Skeletal muscle satellite cell (primary cell): ENCODE measurements around the gene TMEM200A.

Experiments
- H3K27me3 ChIP-seq: 2 replicates; pipeline ENCODE4 v1.7.0; 2013; ENCODE audit warnings: low read length; ENCODE audit not compliant: control insufficient read depth, insufficient read depth
- H3K36me3 ChIP-seq: 2 replicates; pipeline ENCODE4 v1.7.0; 2013; ENCODE audit warnings: mild to moderate bottlenecking, control low read depth, low read length; ENCODE audit not compliant: insufficient read depth
- H3K4me1 ChIP-seq: 2 replicates; pipeline ENCODE4 v1.7.0; 2013; ENCODE audit warnings: low read length; ENCODE audit not compliant: control insufficient read depth, insufficient read depth
- H3K4me2 ChIP-seq: 2 replicates; pipeline ENCODE4 v1.7.0; 2013; ENCODE audit warnings: mild to moderate bottlenecking, low read length
- H3K4me3 ChIP-seq: 2 replicates; pipeline ENCODE4 v1.7.0; 2013; ENCODE audit warnings: low read length
- H3K9ac ChIP-seq: 2 replicates; pipeline ENCODE4 v1.7.0; 2013; ENCODE audit warnings: mild to moderate bottlenecking, low read depth, low read length, moderate library complexity
- H3K9me3 ChIP-seq: replicated peaks from 2 replicates; pipeline ENCODE4 v1.7.0; 2013; ENCODE audit warnings: mild to moderate bottlenecking, control low read depth, low read length

TMEM200A gene

DNA sequence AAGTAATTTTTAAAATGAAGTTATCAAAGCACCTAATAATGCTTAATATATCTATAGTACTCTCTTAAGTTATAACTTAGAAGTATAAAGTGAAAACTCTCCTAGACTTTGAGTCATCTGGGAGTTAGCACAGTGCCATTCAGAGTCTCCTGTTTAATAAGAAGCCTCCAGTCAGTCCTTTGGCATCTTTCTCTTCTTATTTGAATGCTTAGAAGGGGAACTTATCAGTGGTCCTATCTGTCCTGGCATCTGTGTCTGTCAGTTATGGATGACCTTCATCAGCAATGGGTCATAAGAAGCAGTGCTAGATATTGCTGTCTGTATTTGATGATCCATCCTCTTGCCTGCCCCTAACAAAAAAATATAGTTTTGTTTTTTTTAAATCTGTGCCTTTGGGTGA, 15.2 kb downstream of the TMEM200A start:
- no peaks in the 10 kb centered on the region for H3K36me3 ChIP-seq
- no peak overlapping the region for H3K4me3 ChIP-seq
- no peak overlapping the region for H3K9ac ChIP-seq
- no peaks in the 10 kb centered on the region for H3K27me3 ChIP-seq
- H3K4me2 ChIP-seq: no peak overlapping the region
- peaks cover 5% of the 10 kb centered on the region for H3K4me1 ChIP-seq
- no peaks in the 10 kb centered on the region for H3K9me3 ChIP-seq

DNA sequence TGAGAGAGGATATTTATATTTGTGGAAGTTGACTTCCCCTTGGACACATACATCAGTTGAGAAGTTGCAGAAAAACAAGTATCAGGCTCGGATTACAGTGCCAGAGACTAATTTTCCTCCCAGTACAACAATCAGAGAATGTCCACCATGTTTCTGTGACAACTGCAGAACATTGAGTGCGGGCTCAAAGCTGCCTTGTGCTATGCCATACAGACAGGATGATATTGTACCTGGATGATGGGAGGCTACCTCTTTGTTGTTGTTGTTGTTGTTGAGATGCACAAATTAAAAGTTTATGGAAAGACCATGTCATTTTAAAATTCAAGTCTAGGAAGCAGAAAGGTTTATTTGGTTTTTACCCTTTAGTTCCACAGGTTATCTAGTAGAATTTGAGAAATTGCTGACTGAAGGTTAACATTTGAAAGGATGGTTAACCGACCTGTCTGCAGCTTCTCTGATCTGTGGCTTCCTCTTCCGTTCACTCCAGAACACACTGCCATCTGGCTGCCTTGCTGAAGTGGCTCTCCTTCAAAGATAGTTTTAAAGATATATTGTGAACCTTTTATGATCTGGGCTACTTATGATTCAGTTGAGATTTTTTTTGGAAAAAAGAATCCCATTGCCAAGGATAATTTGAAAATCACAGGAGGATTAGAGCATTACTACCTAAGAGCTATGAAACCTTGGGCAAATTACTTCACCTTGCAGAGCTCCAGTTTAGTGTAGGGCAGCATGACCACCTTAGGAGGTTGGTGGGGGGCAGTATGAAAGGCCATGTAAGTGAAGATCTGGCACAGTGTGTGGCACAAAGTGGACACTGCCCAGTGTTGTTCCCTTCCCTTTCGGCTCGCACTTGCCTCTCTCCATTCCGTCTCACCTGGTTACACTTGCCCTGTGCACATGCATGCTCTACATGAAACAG, 15.9 kb downstream of the TMEM200A start:
- H3K9me3 ChIP-seq: no peaks in the 10 kb centered on the region
- no peak overlapping the region for H3K4me3 ChIP-seq
- H3K4me1 ChIP-seq: peaks cover 5% of the 10 kb centered on the region
- H3K27me3 ChIP-seq: no peaks in the 10 kb centered on the region
- H3K9ac ChIP-seq: no peak overlapping the region
- H3K36me3 ChIP-seq: no peaks in the 10 kb centered on the region
- no peak overlapping the region for H3K4me2 ChIP-seq

DNA sequence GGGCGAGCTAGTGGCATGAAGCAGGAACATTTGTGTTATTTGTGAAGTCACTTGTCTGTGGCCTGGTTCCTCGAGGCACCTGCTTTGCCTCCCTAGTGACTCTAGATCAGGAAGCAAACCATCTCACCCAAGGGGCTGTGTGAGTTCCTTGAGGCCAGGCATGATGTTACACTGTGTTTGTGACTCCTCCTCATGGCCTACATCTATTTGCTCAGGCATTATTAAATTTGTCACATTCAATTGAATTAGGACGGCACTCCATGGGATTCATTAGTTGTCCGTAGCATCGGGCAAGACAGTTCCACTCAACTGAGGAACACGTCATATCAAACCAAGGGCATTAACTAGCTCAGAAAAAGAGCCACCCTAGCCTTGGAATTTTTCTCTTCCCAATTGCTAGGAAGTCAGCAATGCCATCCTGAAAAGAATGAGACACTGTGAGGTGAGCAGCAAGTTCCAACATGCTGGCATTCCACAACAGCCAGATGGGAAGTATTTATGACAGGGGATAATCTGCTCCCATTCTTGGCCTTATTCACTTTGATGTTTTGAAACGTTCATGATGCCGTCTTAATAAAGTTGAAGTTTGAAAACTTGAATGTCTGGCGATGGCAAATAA, 17.2 kb downstream of the TMEM200A start:
- Histone ChIP-seq H3K4me3 (no peak overlapping the region), H3K36me3 (no peaks in the 10 kb centered on the region), H3K4me1 (peaks cover 5% of the 10 kb centered on the region), H3K4me2 (no peak overlapping the region), H3K9ac (no peak overlapping the region), H3K9me3 (no peaks in the 10 kb centered on the region), H3K27me3 (no peaks in the 10 kb centered on the region)

DNA sequence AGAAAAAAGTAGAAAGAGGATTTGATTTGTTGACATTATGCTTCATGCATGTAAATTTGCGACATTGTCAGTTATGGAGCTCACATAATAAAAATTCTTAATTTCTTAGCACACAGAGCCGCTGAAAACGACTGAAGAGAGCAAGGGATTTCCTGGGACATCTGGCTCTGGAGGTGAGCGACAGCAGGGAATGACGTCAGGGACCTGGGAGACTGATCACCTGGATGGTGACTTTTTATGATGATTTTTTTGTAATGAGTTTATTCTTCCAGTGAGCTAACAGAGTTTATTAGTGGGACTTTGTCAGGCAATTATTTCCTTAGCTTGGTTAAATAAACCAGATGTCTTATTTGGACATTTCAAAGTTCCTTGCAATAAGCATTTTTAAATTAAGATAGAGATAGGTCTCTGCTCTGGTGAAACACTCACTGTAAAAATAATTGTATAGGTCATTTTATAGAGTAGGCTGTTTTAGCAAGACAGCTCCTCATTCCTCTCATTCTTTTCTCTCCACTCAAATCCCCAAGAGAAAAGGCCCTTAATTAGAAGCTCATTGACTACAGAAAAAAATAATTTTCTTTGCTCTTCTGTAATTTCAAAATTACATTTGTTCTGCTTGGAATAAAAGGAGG, 19.4 kb downstream of the TMEM200A start:
- Histone ChIP-seq H3K9me3 (no peaks in the 10 kb centered on the region), H3K36me3 (no peaks in the 10 kb centered on the region), H3K9ac (no peak overlapping the region), H3K27me3 (no peaks in the 10 kb centered on the region), H3K4me1 (peaks cover 5% of the 10 kb centered on the region), H3K4me2 (no peak overlapping the region), H3K4me3 (no peak overlapping the region)

DNA sequence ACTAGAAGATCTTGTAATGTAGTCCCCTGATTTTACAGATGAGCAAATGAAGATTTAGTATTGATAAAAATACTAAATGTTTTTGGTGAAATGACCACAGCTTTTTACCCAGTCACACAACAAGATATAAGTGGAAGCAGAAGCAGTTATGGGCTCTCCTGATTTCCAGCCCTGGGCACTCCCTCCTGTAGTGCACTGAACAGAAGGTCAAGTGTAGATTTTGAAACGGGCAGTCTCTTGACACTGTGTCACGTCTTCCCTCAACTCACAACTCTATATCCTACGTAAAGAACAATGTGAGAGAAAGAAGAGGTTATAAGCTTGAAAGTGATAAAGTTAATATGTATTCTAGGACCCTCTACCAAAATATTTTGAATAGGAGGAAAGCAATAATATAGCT, 23.3 kb downstream of the TMEM200A start:
- Histone ChIP-seq H3K36me3 (no peaks in the 10 kb centered on the region), H3K4me1 (peaks cover 5% of the 10 kb centered on the region), H3K27me3 (no peaks in the 10 kb centered on the region), H3K9me3 (no peaks in the 10 kb centered on the region), H3K4me2 (no peak overlapping the region), H3K9ac (no peak overlapping the region), H3K4me3 (no peak overlapping the region)

DNA sequence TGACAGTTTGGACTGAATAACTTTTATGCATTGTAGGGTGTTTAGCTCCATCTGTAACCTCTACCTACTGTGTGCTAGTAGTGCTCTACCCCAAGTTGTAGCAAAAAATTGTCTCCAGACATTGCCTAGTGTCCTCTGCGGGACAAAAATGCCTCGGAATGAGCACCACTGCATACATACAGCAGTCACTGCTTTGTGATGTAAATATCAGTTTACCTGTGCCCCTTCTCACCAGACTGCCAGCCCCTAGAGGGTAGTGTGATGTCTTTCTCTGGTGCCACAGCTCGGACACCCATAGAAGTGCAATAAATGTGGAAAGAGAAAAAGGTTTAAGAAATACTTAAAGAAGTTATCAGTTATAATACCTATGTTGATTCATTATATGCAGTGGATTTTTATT, 25.1 kb downstream of the TMEM200A start:
- Histone ChIP-seq H3K4me2 (no peak overlapping the region), H3K9ac (no peak overlapping the region), H3K9me3 (no peaks in the 10 kb centered on the region), H3K4me1 (peaks cover 5% of the 10 kb centered on the region), H3K27me3 (no peaks in the 10 kb centered on the region), H3K4me3 (no peak overlapping the region), H3K36me3 (no peaks in the 10 kb centered on the region)

DNA sequence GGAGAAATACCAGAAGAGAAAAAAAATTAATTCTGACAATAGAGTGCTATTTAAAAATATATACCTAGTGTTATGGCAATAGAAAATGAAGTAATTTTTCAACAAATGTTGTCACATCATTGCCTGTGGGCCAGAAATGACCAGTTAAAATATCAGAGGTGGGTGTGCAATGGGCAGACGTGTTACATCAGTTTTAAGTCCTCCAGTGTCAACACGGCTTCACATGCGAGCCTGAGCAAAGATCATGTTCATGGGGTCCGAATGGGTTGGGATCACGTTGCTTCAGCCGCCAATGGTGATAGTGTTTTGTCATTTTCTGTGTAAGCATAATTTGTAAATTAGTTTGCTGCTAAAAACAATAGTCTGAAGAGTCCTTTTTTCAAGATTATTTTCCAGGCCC, 27.5 kb downstream of the TMEM200A start:
- H3K4me2 ChIP-seq: no peak overlapping the region
- H3K9ac ChIP-seq: no peak overlapping the region

DNA sequence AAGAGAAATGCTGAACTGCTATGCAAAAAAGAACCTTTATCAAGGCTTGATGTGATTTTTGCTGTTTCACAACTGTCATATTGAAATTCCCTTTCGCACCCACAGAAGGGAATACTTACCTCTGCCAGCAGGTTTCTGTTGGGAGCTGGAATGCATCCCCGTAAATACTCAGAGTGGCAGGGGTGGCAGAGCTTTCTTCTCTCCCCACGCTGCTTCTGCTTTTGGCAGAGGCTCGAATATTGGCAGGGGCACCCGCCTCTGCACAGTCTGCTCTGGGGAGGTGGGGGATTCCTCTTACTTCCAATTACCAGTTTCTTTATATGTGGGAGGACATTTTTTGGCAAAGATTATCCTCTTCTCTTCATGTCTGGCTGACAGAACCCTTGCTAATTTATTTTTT, 28.4 kb downstream of the TMEM200A start:
- Histone ChIP-seq H3K36me3 (no peaks in the 10 kb centered on the region), H3K4me1 (peaks cover 9% of the 10 kb centered on the region), H3K27me3 (no peaks in the 10 kb centered on the region), H3K9ac (no peak overlapping the region), H3K4me2 (no peak overlapping the region), H3K9me3 (no peaks in the 10 kb centered on the region), H3K4me3 (no peak overlapping the region)

More for the DNA sequence above, 27.5 kb downstream of the TMEM200A start:
- no peaks in the 10 kb centered on the region for H3K36me3 ChIP-seq
- H3K27me3 ChIP-seq: no peaks in the 10 kb centered on the region
- H3K9me3 ChIP-seq: no peaks in the 10 kb centered on the region
- H3K4me3 ChIP-seq: no peak overlapping the region
- H3K4me1 ChIP-seq: peaks cover 9% of the 10 kb centered on the region

DNA sequence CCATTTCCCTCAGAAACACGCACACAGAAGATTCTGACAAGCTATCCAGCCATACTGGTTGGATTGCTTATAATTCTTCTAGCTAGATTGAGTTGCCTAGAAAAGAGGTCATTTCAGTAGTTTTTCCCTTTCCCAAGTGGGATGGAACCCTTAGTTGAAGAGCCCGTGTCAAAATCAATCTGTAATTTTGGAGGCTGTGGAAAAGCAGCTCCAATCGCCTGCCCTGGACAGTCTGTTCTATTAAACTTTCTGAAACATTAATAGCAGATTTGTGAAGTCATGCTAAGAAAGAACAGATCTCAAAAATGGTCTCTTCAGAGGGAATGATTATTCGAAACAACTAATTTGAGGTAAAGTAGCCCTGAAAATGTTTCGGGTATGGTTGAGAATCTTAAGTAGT, 29.3 kb downstream of the TMEM200A start:
- Histone ChIP-seq H3K27me3 (no peaks in the 10 kb centered on the region), H3K9me3 (no peaks in the 10 kb centered on the region), H3K4me3 (no peak overlapping the region), H3K4me2 (no peak overlapping the region), H3K4me1 (peaks cover 9% of the 10 kb centered on the region), H3K36me3 (no peaks in the 10 kb centered on the region), H3K9ac (no peak overlapping the region)

DNA sequence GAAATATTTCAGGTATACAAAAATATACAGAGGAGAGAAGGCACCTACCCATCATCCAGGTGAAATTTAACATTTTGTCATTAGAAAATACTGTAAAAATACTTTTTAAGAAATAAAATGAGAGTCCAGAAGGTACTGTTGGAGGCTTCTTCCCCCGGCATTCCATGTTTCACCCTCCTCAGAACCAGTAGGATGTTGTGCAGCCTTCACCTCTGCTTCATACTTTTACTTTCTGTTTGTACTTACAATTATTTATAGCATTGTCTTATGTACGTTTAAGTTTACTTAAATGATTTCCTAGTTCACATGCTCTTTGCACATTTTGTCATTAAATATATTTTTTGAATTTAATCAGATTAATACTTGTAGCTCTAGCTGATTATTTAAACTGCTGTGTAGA, 30.9 kb downstream of the TMEM200A start:
- H3K9me3 ChIP-seq: no peaks in the 10 kb centered on the region
- no peak overlapping the region for H3K9ac ChIP-seq
- H3K4me3 ChIP-seq: no peak overlapping the region

DNA sequence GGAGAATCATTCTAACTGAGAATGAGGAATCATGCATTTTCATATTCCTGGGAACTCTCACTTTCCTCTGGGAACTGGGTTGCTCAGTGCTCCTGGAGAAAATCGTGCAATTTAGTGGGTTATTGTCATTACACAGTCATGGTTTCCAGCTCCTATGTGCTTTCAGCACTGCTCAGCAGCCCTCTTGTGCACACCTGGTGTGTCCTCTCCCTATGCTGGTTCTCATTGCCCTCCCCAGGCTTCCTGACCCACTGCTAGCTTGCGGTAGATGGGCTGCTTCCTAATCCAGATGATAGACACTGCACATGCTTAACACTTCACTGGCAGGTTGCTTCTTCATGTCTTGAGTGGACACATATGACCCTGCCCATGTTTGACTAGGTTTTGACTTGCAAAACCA, 39.7 kb downstream of the TMEM200A start:
- Histone ChIP-seq H3K27me3 (no peaks in the 10 kb centered on the region), H3K4me1 (peaks cover 22% of the 10 kb centered on the region), H3K9me3 (no peaks in the 10 kb centered on the region), H3K9ac (no peak overlapping the region), H3K36me3 (no peaks in the 10 kb centered on the region), H3K4me3 (no peak overlapping the region), H3K4me2 (no peak overlapping the region)

More for the DNA sequence above, 30.9 kb downstream of the TMEM200A start:
- peak overlapping the region; percentile 37 for H3K4me2 ChIP-seq
- H3K4me1 ChIP-seq: peaks cover 9% of the 10 kb centered on the region
- H3K36me3 ChIP-seq: no peaks in the 10 kb centered on the region
- no peaks in the 10 kb centered on the region for H3K27me3 ChIP-seq
